Right renal cortex interstitium (tissue), 3 donors: ENCODE measurements around the gene AAMDC. TPM values are rescaled to one million over a fixed set of nuclear protein-coding genes. Genes with fewer than 3 reads are reported as not detected.

Source experiments
- DNase-seq, 3 donors: peaks; one replicate each; pipeline ENCODE4 v3.0.0-alpha.2; 2013; ENCODE audit warnings: low read depth in 3 of 3, low spot score in 2 of 3
- polyA plus RNA-seq, 3 donors: library from polyadenylated mRNA; unstranded; fragments of 120-200 nt; gene quantifications; one replicate each; pipeline ENCODE4 v1.2.1, GENCODE V29; 2013; ENCODE audit not compliant: insufficient read length in 3 of 3

Gene AAMDC
- 10 to 100 TPM; 52.0 to 58.2 (median 57.8) TPM for polyA plus RNA-seq

- DNase-seq: peak; percentile 93 to 98 (median 96)
Observed at GRCh38 chr11:77820565-77821348, at the start of gene AAMDC, which contains the start of gene RSF1. AAMDC (plus strand) TSS chr11:77821144; CDS start chr11:77842497, 21,353 bp downstream. RSF1 (minus strand) TSS chr11:77820722; CDS start chr11:77820714, 8 bp downstream.

- no peak for DNase-seq
Observed at GRCh38 chr11:77775936-77776335, 45.0 kb upstream of the AAMDC start.

GRCh38 chr11:77776455-77776854, 44.5 kb upstream of the AAMDC start:
- no peak for DNase-seq

- DNase-seq: no peak
Observed at GRCh38 chr11:77778118-77778517, 42.8 kb upstream of the AAMDC start.

GRCh38 chr11:77778549-77778948, 42.4 kb upstream of the AAMDC start:
- DNase-seq: no peak

- DNase-seq: peak in 1 of 3 donors; percentile 18
Observed at GRCh38 chr11:77779935-77780334, 41.0 kb upstream of the AAMDC start.

- no peak for DNase-seq
Observed at GRCh38 chr11:77783025-77783424, 37.9 kb upstream of the AAMDC start.

- no peak for DNase-seq
Observed at GRCh38 chr11:77784572-77784971, 36.4 kb upstream of the AAMDC start.

- no peak for DNase-seq
Observed at GRCh38 chr11:77789061-77789730, 31.7 kb upstream of the AAMDC start.

GRCh38 chr11:77789731-77790476, 31.0 kb upstream of the AAMDC start:
- DNase-seq: no peak

- no peak for DNase-seq
Observed at GRCh38 chr11:77791301-77791700, 29.6 kb upstream of the AAMDC start.

GRCh38 chr11:77793972-77794371, 27.0 kb upstream of the AAMDC start:
- DNase-seq: no peak

- DNase-seq: no peak
Observed at GRCh38 chr11:77799338-77799737, 21.6 kb upstream of the AAMDC start.

GRCh38 chr11:77800449-77800848, 20.5 kb upstream of the AAMDC start:
- DNase-seq: no peak

GRCh38 chr11:77801477-77801876, 19.5 kb upstream of the AAMDC start:
- no peak for DNase-seq

GRCh38 chr11:77806415-77806814, 14.5 kb upstream of the AAMDC start:
- DNase-seq: no peak

- no peak for DNase-seq
Observed at GRCh38 chr11:77806993-77807392, 14.0 kb upstream of the AAMDC start.

- DNase-seq: no peak
Observed at GRCh38 chr11:77813256-77813655, 7.7 kb upstream of the AAMDC start.

- no peak for DNase-seq
Observed at GRCh38 chr11:77814848-77815247, 6.1 kb upstream of the AAMDC start.

- no peak for DNase-seq
Observed at GRCh38 chr11:77815459-77815858, 5.5 kb upstream of the AAMDC start.

- DNase-seq: peak; percentile 50 to 67 (median 67)
Observed at GRCh38 chr11:77819411-77819920, 1.5 kb upstream of the AAMDC start.
